HG03565 (cell line): ENCODE data around the gene GNAL.
A peak's percentile ranks its signal among the peaks of the same experiment; 100 is the strongest.
"Not testable (repeated sequence)": the region's sequence is repeated elsewhere in the genome, so short reads cannot be mapped to it uniquely, and the experiment has no call there.

ENCODE experiments used
- ATAC-seq: cut with Tn5 transposase; IDR thresholded peaks from one replicate; pipeline ENCODE4 v1.9.1; 2021; ENCODE audit warnings: mild to moderate bottlenecking, moderate library complexity; ENCODE audit not compliant: unreplicated experiment

GNAL gene

DNA sequence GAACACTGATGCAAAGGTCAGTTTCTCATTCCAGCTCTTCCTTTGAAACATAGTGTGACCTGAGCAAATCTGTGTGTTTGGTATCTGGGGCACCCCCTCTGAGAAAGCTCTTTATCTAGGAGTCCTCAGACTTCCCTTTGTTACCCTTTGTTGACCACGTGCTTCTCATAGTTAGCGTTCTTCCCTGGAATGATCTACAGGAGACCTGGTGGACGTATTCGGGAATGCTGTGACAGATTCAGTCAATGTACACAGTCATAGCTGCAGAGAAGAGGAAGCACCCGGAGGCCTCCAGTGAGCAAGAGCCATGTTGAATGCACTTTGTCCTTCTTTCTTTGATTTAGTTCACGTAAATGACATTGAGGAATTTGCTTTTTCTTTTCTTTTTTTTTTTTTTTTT is 151.4 kb downstream of the GNAL start:
- no peak for ATAC-seq

DNA sequence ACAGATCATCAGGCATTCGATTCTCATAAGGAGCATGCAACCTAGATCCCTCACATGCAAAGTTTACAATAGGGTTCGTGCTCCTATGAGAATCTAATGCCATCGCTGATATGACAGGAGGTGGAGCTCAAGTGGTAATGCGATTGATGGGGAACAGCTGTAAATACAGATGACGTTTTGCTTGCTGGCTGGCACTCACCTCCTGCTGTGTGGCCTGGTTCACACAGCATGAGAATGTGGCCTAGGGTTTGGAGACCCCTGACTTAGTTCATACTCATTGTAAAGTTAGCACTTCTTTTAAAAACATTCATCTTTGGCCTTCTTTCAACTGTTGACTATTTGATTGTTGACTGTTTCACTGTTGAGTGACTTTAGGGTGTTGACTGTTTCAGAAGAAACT is 153.5 kb downstream of the GNAL start:
- ATAC-seq, result no peak

DNA sequence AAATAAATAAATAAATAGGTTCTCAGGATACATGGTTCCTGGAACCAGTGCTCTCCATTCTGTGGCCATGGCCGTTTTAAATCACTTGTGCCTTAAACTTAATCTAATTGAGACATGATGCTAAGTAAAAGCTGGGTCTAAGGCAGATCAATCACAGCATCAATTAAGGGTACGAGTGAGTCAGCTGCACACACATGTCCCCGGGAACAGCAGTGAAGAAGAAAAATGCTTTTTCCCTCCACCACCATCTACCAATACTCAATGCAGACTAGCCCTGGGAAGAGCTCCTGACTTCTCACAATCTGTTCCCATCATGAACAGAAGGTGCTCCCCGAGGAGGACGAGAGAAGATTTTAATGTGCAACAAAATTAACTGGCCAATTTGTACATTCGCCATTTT is 155.4 kb downstream of the GNAL start:
- no peak for ATAC-seq

DNA sequence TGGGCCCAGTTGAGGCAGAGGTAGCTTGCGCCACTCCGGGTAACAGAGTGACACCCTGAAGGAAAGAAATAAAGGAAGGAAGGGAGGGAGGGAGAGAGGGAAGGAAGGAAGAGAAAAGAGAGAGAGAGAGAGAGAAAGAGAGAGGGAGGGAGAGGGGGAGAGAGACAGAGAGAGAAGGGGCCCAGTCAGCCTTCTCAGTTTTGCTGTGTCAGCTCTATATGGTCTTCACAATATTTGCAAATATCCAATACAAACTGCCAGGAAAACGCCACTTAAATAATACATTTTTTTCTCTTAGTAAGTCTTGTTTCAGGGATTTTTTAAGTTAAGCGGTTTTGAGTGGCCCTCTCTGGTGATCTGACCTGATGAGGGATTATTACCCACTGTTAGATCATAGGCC is 156.6 kb downstream of the GNAL start:
- no peak for ATAC-seq

DNA sequence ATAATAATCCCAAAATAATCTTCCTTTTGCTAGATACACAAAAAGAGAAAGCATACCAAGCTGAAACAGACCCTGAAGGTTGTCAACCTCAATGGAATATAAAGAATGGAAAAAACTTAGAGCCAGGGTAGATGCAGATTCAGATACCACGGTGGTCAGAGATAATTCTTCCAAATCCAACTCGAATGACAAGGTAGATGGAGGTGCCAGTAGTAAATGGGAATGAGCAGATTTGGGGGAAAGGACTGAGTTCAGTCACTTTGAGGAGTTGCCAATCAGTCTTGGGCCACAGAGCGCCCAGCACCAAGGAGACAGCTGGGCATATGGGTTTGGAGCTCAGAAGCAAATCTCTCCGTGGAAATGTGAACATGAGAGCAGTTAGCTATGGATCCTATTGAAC is 158.7 kb downstream of the GNAL start:
- no peak for ATAC-seq

DNA sequence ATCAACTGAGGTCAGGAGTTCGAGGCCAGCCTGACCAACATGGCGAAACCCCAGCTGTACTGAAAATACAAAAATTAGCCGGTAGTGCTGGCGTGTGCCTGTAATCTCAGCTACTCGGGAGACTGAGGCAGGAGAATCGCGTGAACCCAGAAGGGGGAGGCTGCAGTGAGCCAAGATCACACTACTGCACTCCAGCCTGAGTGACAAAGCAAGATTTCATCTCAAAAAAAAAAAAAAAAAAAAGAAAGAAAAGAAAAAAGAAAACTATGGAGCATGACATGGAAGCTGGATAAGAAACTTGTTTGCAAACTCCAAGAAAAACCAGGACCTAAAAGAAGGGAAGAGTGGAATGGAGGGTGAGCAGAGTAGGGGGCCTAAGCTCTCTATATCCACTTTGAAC is 160.2 kb downstream of the GNAL start:
- no peak for ATAC-seq

DNA sequence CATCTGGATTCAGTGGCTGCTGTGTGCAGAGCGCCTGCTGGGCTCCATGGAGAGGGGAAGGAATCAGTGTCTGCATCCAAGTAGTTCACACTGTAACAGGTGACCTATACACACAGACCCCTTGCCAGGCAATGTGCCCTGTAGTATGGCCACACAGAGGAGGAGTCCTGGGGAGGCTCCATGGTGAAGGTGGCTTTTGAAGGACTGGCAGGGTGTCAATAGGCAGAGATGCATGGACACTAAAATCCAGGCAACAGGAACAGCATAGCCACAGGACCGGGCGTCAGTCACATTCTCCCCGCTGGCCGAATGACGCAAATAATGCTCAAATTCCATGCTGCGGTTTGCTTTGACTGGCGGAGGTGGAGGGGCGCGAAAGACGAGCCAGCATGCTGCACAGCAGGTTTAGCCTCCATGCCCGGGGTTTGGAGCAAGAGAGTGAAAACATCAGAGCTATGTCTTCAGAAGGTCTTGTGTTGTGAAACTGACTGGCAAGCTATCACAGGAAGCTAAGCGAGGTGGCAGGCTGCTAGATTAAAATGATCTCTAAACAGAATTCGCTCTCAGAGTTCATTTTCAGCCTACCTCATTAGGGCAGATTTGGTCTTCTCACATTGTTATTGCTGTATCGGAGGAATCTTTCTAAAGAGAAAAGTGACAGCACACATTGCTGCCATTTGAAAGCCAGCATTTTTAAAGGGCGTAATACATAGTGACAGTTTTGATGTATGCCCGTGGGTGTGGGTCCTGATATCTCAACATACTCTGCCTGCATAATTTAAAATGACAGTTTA is 161.0 kb downstream of the GNAL start:
- no peak for ATAC-seq

DNA sequence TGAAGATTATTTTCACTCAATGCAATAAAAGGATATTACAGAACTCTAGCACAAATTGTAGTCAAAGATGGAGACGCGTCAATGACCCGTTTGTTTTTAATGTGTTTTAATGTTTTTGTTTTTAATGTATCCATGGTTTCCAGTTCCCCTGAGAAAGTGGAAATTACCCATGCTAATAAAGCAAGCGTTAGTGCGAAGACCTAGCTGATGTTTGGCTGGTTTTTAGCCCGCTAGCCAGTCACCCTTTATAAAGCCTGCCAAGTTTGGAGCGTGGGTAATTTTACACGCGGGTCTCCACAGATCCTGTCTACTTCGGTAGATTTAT is 161.7 kb downstream of the GNAL start:
- no peak for ATAC-seq

DNA sequence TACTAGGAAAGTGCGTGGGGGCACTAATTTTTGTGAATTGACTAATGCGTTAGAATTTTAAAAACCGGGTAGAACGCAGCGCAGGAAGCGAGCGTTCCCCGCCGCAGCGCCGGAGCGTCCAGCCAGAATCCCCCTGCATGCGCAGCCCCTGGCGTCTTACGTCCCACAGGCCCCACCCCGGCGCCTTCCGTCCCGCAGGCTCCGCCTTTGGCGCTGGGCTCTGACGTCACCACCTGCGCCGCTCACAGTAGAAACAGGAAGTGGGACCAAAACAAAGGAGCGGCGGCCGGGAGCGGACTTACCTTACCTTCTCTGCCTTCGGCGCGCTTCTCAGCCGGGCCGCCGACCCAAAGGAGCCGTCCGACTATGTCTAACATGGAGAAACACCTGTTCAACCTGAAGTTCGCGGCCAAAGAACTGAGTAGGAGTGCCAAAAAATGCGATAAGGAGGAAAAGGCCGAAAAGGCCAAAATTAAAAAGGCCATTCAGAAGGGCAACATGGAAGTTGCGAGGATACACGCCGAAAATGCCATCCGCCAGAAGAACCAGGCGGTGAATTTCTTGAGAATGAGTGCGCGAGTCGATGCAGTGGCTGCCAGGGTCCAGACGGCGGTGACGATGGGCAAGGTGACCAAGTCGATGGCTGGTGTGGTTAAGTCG is 162.2 kb downstream of the GNAL start, which contains the start of gene CHMP1B:
Gene CHMP1B (plus strand): TSS at position 268 of the 660 bp plus-strand sequence. CDS start 99 bp downstream, at position 367.
- ATAC-seq, result peak; percentile 87

DNA sequence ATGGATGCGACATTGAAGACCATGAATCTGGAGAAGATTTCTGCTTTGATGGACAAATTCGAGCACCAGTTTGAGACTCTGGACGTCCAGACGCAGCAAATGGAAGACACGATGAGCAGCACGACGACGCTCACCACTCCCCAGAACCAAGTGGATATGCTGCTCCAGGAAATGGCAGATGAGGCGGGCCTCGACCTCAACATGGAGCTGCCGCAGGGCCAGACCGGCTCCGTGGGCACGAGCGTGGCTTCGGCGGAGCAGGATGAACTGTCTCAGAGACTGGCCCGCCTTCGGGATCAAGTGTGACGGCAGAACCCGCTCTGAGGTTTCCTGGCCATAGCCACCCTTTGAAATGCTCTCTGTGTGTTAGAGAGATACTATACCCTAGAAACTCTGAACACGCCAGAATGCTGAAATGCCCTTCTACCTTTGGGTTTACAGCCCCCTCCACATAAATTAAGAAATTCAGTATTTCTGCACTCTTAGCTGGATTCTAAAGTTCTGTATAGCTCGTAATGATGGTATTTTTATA is 162.8 kb downstream of the GNAL start:
- no peak for ATAC-seq

DNA sequence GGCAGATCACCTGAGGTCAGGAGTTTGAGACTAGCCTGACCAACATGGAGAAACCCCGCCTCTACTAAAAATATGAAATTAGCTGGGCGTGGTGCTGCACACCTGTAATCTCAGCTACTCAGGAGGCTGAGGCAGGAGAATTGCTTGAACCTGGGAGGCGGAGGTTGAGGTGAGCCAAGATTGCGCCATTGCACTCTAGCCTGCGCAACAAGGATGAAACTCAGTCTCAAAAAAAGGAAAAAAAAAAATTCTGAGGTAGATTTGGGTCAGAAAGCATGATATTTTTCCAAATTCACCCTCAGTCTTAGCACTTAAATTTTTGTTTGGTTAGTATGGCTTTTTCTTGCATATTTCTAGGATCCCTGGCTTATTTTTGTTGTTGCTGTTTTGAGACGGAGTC is 165.5 kb downstream of the GNAL start:
- ATAC-seq, result not testable (repeated sequence)

DNA sequence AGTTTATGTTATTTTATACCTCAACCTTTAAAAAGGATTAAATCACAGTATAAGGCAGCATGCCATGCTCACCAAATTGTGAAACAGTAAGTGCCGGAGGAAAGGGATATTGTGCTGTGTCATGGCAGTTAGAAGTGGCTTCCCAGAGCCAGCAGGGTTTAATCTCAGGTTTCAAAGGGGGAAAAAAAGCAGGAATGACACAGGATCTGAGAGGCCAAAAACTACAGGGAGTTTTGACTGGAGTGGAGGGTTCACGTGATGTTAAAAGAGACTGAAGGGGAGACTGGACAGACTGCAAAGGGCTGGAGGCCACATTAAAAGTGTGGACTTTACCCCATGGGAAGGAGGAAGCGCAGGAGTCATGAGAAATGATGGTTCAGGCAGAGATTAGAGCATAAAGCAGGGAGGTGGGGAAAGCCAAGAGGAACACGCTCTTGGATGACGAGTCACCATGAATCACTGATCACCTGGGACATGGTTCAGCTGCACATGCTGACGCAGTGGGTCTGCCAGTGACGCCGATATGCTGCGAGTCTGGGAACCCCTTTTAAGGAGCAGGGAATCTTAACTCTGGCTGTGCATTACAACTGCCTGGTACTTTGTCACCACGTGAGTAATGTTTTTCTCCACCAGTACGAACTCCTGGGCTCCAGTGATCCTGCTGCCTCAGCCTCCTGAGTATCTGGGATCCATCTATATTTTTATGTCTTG is 168.3 kb downstream of the GNAL start:
- no peak for ATAC-seq

DNA sequence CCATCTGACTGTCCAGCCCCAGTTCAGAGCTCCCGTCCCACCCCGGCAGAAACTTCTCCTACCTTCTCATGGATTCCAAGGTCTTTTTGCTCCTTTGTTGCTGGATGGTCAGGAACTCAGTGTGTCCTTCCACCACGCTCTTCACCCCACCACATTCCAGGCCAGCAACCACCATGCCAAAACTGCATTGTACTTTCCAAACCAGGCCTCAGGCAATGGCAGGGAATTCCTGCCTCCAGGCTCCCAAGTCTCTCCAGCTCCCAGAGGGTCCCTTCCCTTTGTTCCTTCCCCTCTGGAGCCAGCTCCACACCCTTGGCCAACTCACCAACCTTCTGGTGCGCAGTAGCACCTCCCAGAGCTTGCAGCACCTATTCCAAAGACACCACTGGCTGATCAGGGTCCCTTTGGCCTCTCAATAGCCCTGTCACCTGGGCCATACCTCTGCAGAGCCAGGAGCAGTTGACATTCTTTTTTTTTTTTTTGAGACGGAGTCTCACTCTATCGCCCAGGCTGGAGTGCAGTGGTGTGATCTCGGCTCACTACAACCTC is 170.3 kb downstream of the GNAL start:
- ATAC-seq, result no peak

DNA sequence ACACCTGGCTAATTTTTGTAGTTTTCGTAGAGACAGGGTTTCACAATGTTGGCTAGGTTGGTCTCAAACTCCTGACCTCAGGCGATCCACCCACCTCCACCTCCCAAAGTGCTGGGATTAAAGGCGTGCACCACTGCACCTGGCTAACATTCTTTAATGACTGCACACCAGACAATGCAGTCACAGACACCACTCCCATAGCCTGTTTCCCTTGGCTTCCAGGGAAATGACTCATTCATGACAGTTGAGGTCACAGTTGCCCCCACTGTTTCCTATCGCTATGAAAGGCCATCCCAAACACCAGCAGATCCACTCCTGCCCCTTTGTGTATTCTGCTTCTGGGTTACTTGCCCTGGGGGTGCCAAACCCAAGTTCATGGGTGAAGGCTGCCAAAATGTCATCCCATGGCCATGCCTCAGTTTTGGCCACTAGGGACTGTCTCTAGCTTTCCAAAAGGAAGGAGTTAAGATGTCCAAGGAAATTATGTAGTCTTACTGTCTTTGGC is 170.9 kb downstream of the GNAL start:
- no peak for ATAC-seq

DNA sequence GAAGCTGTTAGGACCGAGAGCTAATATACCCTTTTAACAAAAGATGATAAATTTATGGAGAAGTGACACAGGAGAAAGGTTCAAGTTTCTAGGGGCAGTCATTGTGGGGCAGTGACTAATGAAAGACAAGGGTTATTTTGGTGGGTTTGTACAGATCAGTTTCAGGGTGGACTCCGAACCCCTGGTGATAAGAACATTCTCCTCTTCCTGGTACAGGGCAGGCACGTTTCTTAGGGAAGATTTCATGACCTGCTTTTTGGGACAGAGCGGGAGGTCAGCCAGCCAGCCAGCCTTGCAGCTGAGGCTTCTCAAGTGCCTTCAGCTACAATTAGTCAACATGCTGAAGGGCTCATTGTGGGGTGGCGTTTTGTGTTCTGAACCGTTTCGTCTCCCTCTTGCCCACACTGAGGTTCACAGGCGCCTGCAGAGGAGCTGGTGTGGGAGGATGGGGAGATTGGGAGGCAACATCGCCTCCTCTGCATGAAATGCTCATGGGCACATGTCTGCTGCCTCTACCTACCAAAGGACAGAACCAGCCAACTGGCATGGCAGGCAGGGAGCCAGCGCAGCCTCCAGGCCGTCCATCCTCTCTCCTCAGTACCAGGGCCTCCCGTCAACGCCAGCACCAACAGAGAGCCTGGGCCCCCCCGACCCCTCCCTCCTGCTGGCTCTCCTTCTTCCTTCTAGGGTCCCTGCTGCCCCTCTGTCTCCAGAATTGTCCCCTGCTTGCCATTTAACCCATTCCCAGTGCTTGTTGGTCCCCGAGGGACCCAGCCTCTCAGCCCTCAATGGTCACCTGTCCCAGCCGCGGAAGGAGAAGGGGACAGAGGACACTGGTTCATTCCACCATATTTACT is 171.8 kb downstream of the GNAL start:
- no peak for ATAC-seq

DNA sequence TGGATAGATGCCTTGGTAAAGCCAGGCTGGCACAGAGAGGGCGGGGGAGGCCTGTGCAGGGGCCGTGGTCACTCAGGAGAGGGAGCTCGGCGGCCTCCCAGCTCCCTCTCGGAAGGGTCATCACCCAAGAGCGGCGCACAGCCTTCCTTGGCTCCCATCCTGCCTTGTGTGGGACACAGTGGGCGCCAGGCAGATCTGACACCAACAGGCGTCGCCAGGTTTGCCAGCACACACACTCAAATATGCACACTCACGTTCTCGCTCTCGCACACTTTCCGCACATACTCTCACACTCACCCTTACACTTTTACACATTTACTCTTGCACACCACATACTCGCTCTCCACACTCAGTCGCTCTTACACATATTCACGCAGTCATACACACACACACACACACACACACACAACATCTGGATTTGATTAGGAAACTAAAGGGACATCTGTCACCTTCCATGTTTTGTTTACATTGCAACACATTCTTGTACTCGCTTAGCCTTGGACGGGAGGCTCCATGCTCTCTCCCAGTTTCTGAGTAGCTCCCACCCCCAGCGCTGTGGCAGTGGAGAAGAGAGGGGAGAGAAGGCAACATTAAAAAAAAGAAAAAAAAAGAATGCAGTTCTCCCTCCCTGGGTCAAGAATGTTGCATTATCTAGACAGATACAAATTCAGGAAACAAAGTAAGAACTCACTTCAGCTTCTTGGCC is 172.7 kb downstream of the GNAL start:
- no peak for ATAC-seq

DNA sequence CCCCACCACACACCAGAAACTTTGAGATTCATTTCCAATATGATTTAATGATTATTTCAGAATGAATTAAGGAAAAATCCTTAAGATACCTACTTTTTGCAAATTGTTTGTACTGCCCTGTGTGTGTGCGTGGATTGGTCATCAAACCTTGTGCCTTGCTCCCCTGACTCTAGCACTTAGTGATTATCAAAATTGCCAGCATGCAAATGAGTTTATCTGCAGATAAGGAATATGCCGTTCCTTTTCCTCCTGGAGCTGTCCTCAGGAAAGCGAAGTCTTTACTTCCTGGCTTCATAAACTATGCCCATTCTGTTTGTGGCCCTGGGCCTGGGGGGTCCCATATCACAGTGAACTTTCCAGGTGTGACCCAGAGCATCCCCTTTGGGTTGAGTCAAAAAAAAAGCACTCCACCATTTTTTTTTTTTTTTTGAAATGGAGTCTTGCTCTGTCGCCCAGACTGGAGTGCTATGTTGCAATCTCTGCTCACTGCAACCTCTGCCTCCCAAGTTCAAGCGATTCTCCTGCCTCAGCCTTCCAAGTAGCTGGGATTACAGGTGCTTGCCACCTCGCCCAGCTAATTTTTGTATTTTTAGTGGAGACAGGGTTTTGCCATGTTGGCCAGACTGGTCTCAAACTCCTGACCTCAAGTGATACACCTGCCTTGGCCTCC is 173.5 kb downstream of the GNAL start:
- no peak for ATAC-seq

DNA sequence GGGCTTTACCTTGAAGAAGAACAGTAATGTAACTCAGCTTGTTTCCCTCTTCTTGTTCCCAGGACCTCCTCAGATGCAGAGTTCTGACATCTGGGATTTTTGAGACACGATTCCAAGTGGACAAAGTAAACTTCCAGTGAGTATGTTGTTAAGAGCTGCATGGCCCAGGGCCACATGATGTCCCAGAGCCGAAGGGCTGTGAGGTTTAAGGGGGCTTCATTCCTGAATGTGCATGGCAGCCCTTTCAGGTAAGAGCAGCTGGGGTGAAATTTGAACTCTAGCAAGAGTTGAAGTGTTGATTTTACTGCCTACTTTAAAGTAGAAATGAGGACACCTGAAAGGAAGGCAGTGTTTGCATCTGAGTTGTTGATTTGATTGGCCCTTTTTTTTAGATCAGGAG is 175.4 kb downstream of the GNAL start:
- ATAC-seq, result no peak

DNA sequence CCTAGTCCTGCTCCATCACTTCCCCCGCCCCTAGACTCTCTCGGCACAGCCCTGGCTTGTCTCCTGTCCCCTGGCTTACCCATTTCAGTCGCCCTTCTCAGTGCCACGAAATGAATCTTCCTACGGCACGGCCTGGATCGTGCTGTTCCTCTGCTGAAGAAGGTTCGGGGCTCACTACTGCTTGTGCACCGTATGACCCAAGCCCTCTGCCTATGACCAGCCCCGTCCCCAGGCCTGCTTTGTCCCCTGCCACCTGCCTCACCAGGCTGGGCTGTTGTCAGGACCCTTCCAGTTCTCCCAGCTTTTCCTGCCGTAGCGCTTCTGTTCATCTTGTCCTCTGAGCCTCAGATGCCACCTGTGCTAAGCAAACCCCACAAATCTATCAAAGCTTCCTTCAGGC is 176.0 kb downstream of the GNAL start:
- no peak for ATAC-seq
